HCT116 (cell line): Measurements from ENCODE around the gene SH3PXD2A. TPM values are rescaled to one million over a fixed set of nuclear protein-coding genes. Genes with fewer than 3 reads are reported as not detected.

Experiments
- ATAC-seq: fragments of 200-7000 bp; cut with Tn5 transposase; 2 replicates; pipeline ENCODE4 v1.9.1; 2020; ENCODE audit warnings: mild to moderate bottlenecking, moderate library complexity
- BruUV-seq: library from RNA; stranded (reverse); fragments of 400-500 nt; replicated peaks from 2 replicates; lab custom pipeline; 2021; lab: Mats Ljungman, UMichigan
- CTCF ChIA-PET: fragments of 300-600 bp; sonication (Branson Sonifier 250); formaldehyde crosslinking; loops from one replicate; lab custom pipeline; 2021; ENCODE audit warnings: antibody characterized with exemption; lab: Charles Lee
- POLR2A ChIA-PET: fragments of 300-600, 350-600 bp; sonication (Branson Sonifier 250); formaldehyde crosslinking; loops from one replicate; lab custom pipeline; 2021; ENCODE audit warnings: antibody characterized with exemption; lab: Charles Lee
- RAD21 ChIA-PET, 2 experiments: fragments of 300-600 bp; sonication (Branson Sonifier 250); formaldehyde crosslinking; loops; one replicate each; lab custom pipeline; 2023; ENCODE audit warnings: low total read pairs in 2 of 2; ENCODE audit not compliant: uncharacterized antibody in 2 of 2, unreplicated experiment in 2 of 2, low non-redundant PET in 1 of 2; lab: Charles Lee
- DNase-seq: peaks from one replicate; pipeline ENCODE4 v3.0.0-alpha.2; 2010; ENCODE audit warnings: low read depth, low spot score
- H2AFZ ChIP-seq: fragments of 200-600 bp; shearing (Covaris generic), sonication (generic); 2 replicates; pipeline ENCODE4 v1.6.1; 2017; ENCODE audit warnings: low read depth, mixed run types, mixed read lengths, antibody characterized with exemption, low read length; ENCODE audit not compliant: poor library complexity, severe bottlenecking
- H3K27ac ChIP-seq: 2 replicates; pipeline ENCODE4 v1.5.1; 2012; ENCODE audit warnings: low read depth, low read length
- H3K27me3 ChIP-seq: fragments of 200-600 bp; sonication (generic); 2 replicates; pipeline ENCODE4 v1.6.1; 2016; ENCODE audit warnings: mixed run types, low read length, mixed read lengths; ENCODE audit not compliant: insufficient read depth
- H3K36me3 ChIP-seq, 2 experiments: fragments of 200-500 bp in 1 of 2; fragments of 200-600 bp in 1 of 2; sonication (Bioruptor generic) in 1 of 2; sonication (generic) in 1 of 2; 2 replicates each; pipeline versions ENCODE4 v1.5.1 to v1.6.1; 2014 to 2016; ENCODE audit warnings: low read length in 2 of 2, inconsistent platforms in 1 of 2, mixed read lengths in 1 of 2, mixed run types in 1 of 2; ENCODE audit not compliant: insufficient read depth in 2 of 2, control insufficient read depth in 1 of 2
- H3K4me1 ChIP-seq, 2 experiments: fragments of 200-600 bp in 1 of 2; sonication (generic) in 1 of 2; 2 replicates each; pipeline versions ENCODE4 v1.5.1 to v1.6.1; 2012 to 2017; ENCODE audit warnings: low read length in 2 of 2, inconsistent platforms in 1 of 2, mild to moderate bottlenecking in 1 of 2, mixed read lengths in 1 of 2, mixed run types in 1 of 2, moderate library complexity in 1 of 2; ENCODE audit not compliant: insufficient read depth in 2 of 2, control insufficient read depth in 1 of 2
- H3K4me2 ChIP-seq: fragments of 200-600 bp; sonication (generic); 2 replicates; pipeline ENCODE4 v1.6.1; 2017; ENCODE audit warnings: mixed run types, low read length, mixed read lengths
- H3K4me3 ChIP-seq, 2 experiments: fragments of 200-600 bp in 1 of 2; sonication (generic) in 1 of 2; replicated peaks in 1 of 2; 2 replicates each; pipeline ENCODE4 v1.5.1; 2011 to 2016; ENCODE audit warnings: low read length in 2 of 2, control low read depth in 1 of 2, low read depth in 1 of 2, mild to moderate bottlenecking in 1 of 2, mixed read lengths in 1 of 2, mixed run types in 1 of 2
- H3K79me2 ChIP-seq: fragments of 200-600 bp; sonication (generic); 2 replicates; pipeline ENCODE4 v1.6.1; 2017; ENCODE audit warnings: mild to moderate bottlenecking, mixed run types, low read length, moderate library complexity, mixed read lengths; ENCODE audit not compliant: insufficient read depth
- H3K9ac ChIP-seq: fragments of 200-600 bp; sonication (generic); 2 replicates; pipeline ENCODE4 v1.6.1; 2016; ENCODE audit warnings: low read length, mixed read lengths
- H3K9me2 ChIP-seq: fragments of 200-600 bp; sonication (generic), shearing (Covaris generic); 2 replicates; pipeline ENCODE4 v1.6.1; 2017; ENCODE audit warnings: mixed run types, mild to moderate bottlenecking, moderate library complexity; ENCODE audit not compliant: insufficient read depth
- H3K9me3 ChIP-seq, 2 experiments: fragments of 200-500 bp in 1 of 2; fragments of 200-600 bp in 1 of 2; sonication (Bioruptor generic) in 1 of 2; sonication (generic) in 1 of 2; 2 replicates each; pipeline ENCODE4 v1.6.1; 2014 to 2017; ENCODE audit warnings: low read length in 2 of 2, mixed read lengths in 2 of 2, inconsistent platforms in 1 of 2, low read depth in 1 of 2, mild to moderate bottlenecking in 1 of 2, mixed run types in 1 of 2, moderate library complexity in 1 of 2; ENCODE audit not compliant: control insufficient read depth in 1 of 2, insufficient read depth in 1 of 2
- H4K20me1 ChIP-seq: fragments of 200-600 bp; sonication (generic), shearing (Covaris generic); 2 replicates; pipeline ENCODE4 v1.6.1; 2017; ENCODE audit warnings: mixed run types, mild to moderate bottlenecking, moderate library complexity; ENCODE audit not compliant: insufficient read depth
- CBX3 ChIP-seq: IDR thresholded peaks from 2 replicates; pipeline ENCODE4 v1.6.1; 2012; ENCODE audit warnings: low read depth
- CTCF ChIP-seq, 3 experiments: fragments of 200-600 bp in 1 of 3; sonication (generic) in 1 of 3; IDR thresholded peaks in 2 of 3; conservative IDR thresholded peaks in 1 of 3; 2 replicates each; pipeline ENCODE4 v1.5.1; 2012 to 2017; ENCODE audit warnings: low read depth in 2 of 3, low read length in 2 of 3, antibody characterized with exemption in 1 of 3, borderline replicate concordance in 1 of 3, control low read depth in 1 of 3, mild to moderate bottlenecking in 1 of 3, mixed read lengths in 1 of 3, mixed run types in 1 of 3, moderate library complexity in 1 of 3; ENCODE audit not compliant: insufficient read depth in 1 of 3
- EGR1 ChIP-seq: IDR thresholded peaks from 2 replicates; pipeline ENCODE4 v1.6.1; 2012; ENCODE audit warnings: low read depth
- ELF1 ChIP-seq: IDR thresholded peaks from 2 replicates; pipeline ENCODE4 v1.6.1; 2012; ENCODE audit warnings: low read depth, borderline replicate concordance
- EZH2phosphoT487 ChIP-seq: fragments of 200-600 bp; IDR thresholded peaks from 2 replicates; pipeline ENCODE4 v1.6.1; 2018; ENCODE audit warnings: antibody characterized with exemption, borderline replicate concordance
- FOSL1 ChIP-seq: IDR thresholded peaks from 2 replicates; pipeline ENCODE4 v1.6.1; 2012; ENCODE audit warnings: low read depth
- JUND ChIP-seq: IDR thresholded peaks from 2 replicates; pipeline ENCODE4 v1.6.1; 2012
- POLR2A ChIP-seq: IDR thresholded peaks from 2 replicates; pipeline ENCODE4 v1.7.0; 2011; ENCODE audit warnings: borderline replicate concordance; ENCODE audit not compliant: insufficient read depth, insufficient read length; ENCODE audit errors: extremely low read depth
- POLR2AphosphoS5 ChIP-seq: IDR thresholded peaks from 2 replicates; pipeline ENCODE4 v1.6.1; 2011; ENCODE audit warnings: mild to moderate bottlenecking, low read depth, low read length, moderate library complexity
- RAD21 ChIP-seq: IDR thresholded peaks from 2 replicates; pipeline ENCODE4 v1.6.1; 2012; ENCODE audit warnings: low read depth, mild to moderate bottlenecking
- REST ChIP-seq: IDR thresholded peaks from 2 replicates; pipeline ENCODE4 v1.6.1; 2012; ENCODE audit warnings: low read depth
- SIN3A ChIP-seq: IDR thresholded peaks from 2 replicates; pipeline ENCODE4 v1.6.1; 2012; ENCODE audit warnings: low read depth
- SP1 ChIP-seq: IDR thresholded peaks from 2 replicates; pipeline ENCODE4 v1.6.1; 2012; ENCODE audit warnings: low read depth
- TCF7L2 ChIP-seq: IDR thresholded peaks from 2 replicates; pipeline ENCODE4 v1.7.0; 2011; ENCODE audit warnings: borderline replicate concordance, inconsistent platforms; ENCODE audit not compliant: insufficient read depth, insufficient read length; ENCODE audit errors: extremely low read depth
- YY1 ChIP-seq: IDR thresholded peaks from 2 replicates; pipeline ENCODE4 v1.6.1; 2011; ENCODE audit warnings: low read length, low read depth, moderate library complexity, mild to moderate bottlenecking; ENCODE audit not compliant: insufficient replicate concordance; ENCODE audit errors: extremely low read depth
- ZNF274 ChIP-seq: fragments of 200-500 bp; sonication (Bioruptor generic); IDR thresholded peaks from 2 replicates; pipeline ENCODE4 v1.6.1; 2014; ENCODE audit warnings: mild to moderate bottlenecking, low read depth, low read length, inconsistent platforms
- intact Hi-C: fragments of 100-400 bp; cut with micrococcal nuclease; formaldehyde crosslinking; loops from 2 replicates; pipeline ENCODE4 v1.10.0; 2022
- total RNA-seq: library from RNA; stranded (reverse); gene quantifications from one replicate; pipeline ENCODE4 v1.2.1, GENCODE V29; 2021; ENCODE audit not compliant: unreplicated experiment
- TF ChIP-seq, protein P1 (sequence below): IDR thresholded peaks from 2 replicates; pipeline ENCODE4 v1.6.1; 2012
- TF ChIP-seq, protein P2 (sequence below): IDR thresholded peaks from 2 replicates; pipeline ENCODE4 v1.6.1; 2011; ENCODE audit warnings: mild to moderate bottlenecking, low read length, moderate library complexity; ENCODE audit not compliant: insufficient replicate concordance; ENCODE audit errors: extremely low read depth
- TF ChIP-seq, protein P3 (sequence below): IDR thresholded peaks from 2 replicates; pipeline ENCODE4 v1.6.1; 2012

Gene SH3PXD2A
- total RNA-seq, 1 experiment from 2014 or later: 8.7 TPM

DNA sequence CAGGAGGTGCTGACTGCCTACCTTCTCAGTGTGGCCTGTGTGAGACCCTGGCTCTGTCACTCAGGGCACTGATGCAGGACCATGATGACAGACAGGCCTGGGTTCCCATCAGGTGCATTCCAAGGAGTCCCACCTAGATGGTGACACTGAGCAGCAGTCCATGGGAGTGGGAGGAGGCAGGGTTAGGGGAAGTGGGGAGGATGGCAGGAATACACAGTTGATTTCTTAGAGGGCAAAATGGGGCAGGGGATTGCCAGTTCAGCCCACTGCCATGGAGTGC lies 155.0 kb downstream of the SH3PXD2A start:
- no peaks in the 10 kb centered on the region for H3K9me2 ChIP-seq
- no peaks in the 10 kb centered on the region for H3K27me3 ChIP-seq
- no peak for ATAC-seq
- CTCF ChIA-PET: no interaction called here
- H3K4me3 ChIP-seq: no peak overlapping the region
- no peaks in the 10 kb centered on the region for H3K79me2 ChIP-seq
- BruUV-seq: no TSS peak
- H3K9ac ChIP-seq: no peak overlapping the region
- no peak overlapping the region for H3K27ac ChIP-seq
- POLR2A ChIA-PET: interaction anchor here (1.4 kb wide), 1 partner anchor 10 kb away, joined by 3 read pairs; no protein-coding TSS in a partner anchor
- intact Hi-C loops: no loop called here
- RAD21 ChIA-PET: no interaction called here
- H3K9me3 ChIP-seq: no peaks in the 10 kb centered on the region
- no peak for TF ChIP-seq ZNF274
- TF ChIP-seq JUND: no peak
- TF ChIP-seq POLR2AphosphoS5: no peak
- TF ChIP-seq EZH2phosphoT487: no peak
- TF ChIP-seq CBX3: no peak
- TF ChIP-seq, protein P1, sequence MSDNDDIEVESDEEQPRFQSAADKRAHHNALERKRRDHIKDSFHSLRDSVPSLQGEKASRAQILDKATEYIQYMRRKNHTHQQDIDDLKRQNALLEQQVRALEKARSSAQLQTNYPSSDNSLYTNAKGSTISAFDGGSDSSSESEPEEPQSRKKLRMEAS: no peak
- TF ChIP-seq, protein P2, sequence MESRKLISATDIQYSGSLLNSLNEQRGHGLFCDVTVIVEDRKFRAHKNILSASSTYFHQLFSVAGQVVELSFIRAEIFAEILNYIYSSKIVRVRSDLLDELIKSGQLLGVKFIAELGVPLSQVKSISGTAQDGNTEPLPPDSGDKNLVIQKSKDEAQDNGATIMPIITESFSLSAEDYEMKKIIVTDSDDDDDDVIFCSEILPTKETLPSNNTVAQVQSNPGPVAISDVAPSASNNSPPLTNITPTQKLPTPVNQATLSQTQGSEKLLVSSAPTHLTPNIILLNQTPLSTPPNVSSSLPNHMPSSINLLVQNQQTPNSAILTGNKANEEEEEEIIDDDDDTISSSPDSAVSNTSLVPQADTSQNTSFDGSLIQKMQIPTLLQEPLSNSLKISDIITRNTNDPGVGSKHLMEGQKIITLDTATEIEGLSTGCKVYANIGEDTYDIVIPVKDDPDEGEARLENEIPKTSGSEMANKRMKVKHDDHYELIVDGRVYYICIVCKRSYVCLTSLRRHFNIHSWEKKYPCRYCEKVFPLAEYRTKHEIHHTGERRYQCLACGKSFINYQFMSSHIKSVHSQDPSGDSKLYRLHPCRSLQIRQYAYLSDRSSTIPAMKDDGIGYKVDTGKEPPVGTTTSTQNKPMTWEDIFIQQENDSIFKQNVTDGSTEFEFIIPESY: no peak
- TF ChIP-seq EGR1: no peak
- no peak for TF ChIP-seq FOSL1
- TF ChIP-seq, protein P3, sequence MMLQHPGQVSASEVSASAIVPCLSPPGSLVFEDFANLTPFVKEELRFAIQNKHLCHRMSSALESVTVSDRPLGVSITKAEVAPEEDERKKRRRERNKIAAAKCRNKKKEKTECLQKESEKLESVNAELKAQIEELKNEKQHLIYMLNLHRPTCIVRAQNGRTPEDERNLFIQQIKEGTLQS: no peak
- TF ChIP-seq YY1: no peak
- TF ChIP-seq REST: no peak
- no peak for TF ChIP-seq RAD21
- TF ChIP-seq ELF1: no peak
- no peak for TF ChIP-seq SIN3A
- TF ChIP-seq POLR2A: no peak
- TF ChIP-seq SP1: no peak
- TF ChIP-seq CTCF (IDR thresholded peaks at IDR 0.05 in 2 of 3, conservative IDR thresholded peaks at IDR 0.05 in 1 of 3; ENCODE audit: borderline replicate concordance in 1 of 3, insufficient read depth in 1 of 3, low read depth in 2 of 3, low read length in 2 of 3): no peak
- TF ChIP-seq TCF7L2: no peak
- H4K20me1 ChIP-seq: no peaks in the 10 kb centered on the region
- H3K4me2 ChIP-seq: no peak overlapping the region
- peaks cover 24 to 29% of the 10 kb centered on the region in 2 experiments for H3K4me1 ChIP-seq
- no peak for DNase-seq
- no peak overlapping the region for H2AFZ ChIP-seq
- no peaks in the 10 kb centered on the region for H3K36me3 ChIP-seq
